Measurements from ENCODE around the gene VARS1. TPM values are rescaled to one million over a fixed set of nuclear protein-coding genes. Genes with fewer than 3 reads are reported as not detected.

The VARS1 gene
- polyA plus RNA-seq, 2 of the 4 experiments (the other 2 are of a cell fraction), result 17.7 to 57.2 TPM

DNA sequence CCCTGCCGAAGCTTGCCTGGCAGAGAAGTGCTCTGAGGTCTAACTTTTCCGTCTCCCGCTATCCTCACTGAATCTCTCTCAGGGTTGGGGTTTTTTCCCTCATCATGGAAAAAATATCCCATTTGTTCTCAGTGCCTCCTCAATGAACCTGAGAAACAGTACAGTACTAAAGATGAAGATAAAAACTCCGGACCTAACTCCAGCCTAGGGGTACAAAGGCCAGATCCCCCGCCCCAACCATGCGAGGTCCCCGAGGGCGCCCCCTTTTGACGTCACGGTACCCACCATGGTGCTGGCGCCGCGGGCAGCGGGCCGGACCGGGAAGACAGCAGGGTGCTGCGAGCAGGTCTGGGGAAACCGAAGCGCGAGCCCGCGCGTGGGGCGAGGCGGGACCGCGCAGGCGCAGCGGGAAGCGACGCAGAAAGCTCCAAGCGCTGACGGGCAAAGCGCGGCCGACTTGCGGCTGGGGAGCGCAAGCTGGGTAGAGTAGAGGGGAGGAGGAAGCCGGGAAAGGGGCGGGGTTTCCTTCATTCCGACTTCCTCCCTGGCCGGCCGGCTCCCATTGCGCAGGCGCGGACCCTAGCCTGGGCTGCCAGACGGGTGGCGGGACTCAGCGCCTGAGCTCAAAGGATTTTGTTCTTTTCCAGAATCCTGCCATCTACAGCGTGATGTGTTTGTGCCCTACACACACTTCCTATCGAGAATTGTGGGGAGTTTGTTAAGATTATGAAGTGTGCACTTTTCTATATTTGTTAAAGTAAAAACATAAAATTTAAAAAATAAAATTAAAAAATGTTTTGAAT is 11.1 kb upstream of the VARS1 start, which contains the start of gene LSM2:
Gene LSM2, minus strand, starts transcription at position 497 of the 803 bp plus-strand sequence. Its CDS starts 209 bp downstream, at position 288.
- CTCF ChIA-PET, result interaction anchor here (0.6 to 4.1 kb wide), 16 partner anchors 9 to 102 kb away, joined by 3 to 27 read pairs (median 3); partner anchors contain the start of genes DDAH2, HSPA1A, HSPA1L and VARS1
- peak within 1 kb of the TSS; percentile 80 for H3K4me2 ChIP-seq
- H3K9me3 ChIP-seq, result no peaks in the 10 kb centered on the region
- peak; percentile 96 to 97 for ATAC-seq
- POLR2A ChIA-PET, result interaction anchor here (0.5 to 2.2 kb wide), 9 partner anchors 8 to 143 kb away, joined by 3 to 54 read pairs (median 5); partner anchors contain the start of genes HSPA1A, HSPA1B, HSPA1L and MPIG6B
- peak within 1 kb of the TSS; percentile 84 to 92 for H3K27ac ChIP-seq
- no peak for FAIRE-seq
- peak within 1 kb of the TSS; percentile 56 for H3K4me3 ChIP-seq
- WGBS (ENCODE audit: missing lambda C conversion rate), result under 1% methylated on average over 27 of the region's 51 CpGs
- H3K4me1 ChIP-seq, result peaks cover 12% of the 10 kb centered on the region
- peak; percentile 89 to 94 for DNase-seq (ENCODE audit: low read depth in 1 of 2, low spot score in 1 of 2)
- TF ChIP-seq EHF (CRISPR knock-in tag; IDR thresholded peaks at IDR 0.05) (no peak), ELK1 (IDR thresholded peaks at IDR 0.05; ENCODE audit: low read depth, low read length) (no peak), MAZ (IDR thresholded peaks at IDR 0.05; ENCODE audit: borderline replicate concordance, low read depth, low read length) (no peak), RFX5 (IDR thresholded peaks at IDR 0.05) (no peak), EHMT2 (IDR thresholded peaks at IDR 0.05; ENCODE audit: low read depth) (no peak), CHD4 (IDR thresholded peaks at IDR 0.05; ENCODE audit: borderline replicate concordance) (no peak), GATA3 (IDR thresholded peaks at IDR 0.05; ENCODE audit: borderline replicate concordance) (no peak), ESRRA (IDR thresholded peaks at IDR 0.05; ENCODE audit: borderline replicate concordance, low read length) (no peak), ATOH8 (CRISPR knock-in tag; IDR thresholded peaks at IDR 0.05; ENCODE audit: low read depth) (no peak), JUN (IDR thresholded peaks at IDR 0.05) (peak in 1 of 2 experiments; percentile 58; a peak in 1 of 5 replicates), ZFP36 (IDR thresholded peaks at IDR 0.05; ENCODE audit: borderline replicate concordance, partially characterized antibody) (no peak), KDM1A (IDR thresholded peaks at IDR 0.05; ENCODE audit: low read depth) (no peak), RARB (CRISPR knock-in tag; IDR thresholded peaks at IDR 0.05) (no peak), MAFK (IDR thresholded peaks at IDR 0.05; ENCODE audit: partially characterized antibody) (no peak), HES2 (IDR thresholded peaks at IDR 0.05) (no peak), CBX8 (IDR thresholded peaks at IDR 0.05) (no peak), PHF8 (IDR thresholded peaks at IDR 0.05; ENCODE audit: borderline replicate concordance, low read depth) (peak; percentile 63; the same call in 1 of the 2 replicates), HEYL (CRISPR knock-in tag; IDR thresholded peaks at IDR 0.05) (no peak), NPAS2 (CRISPR knock-in tag; IDR thresholded peaks at IDR 0.05; ENCODE audit: borderline replicate concordance) (no peak), EP300 (IDR thresholded peaks at IDR 0.05) (no peak), HMGXB4 (CRISPR knock-in tag; IDR thresholded peaks at IDR 0.05; ENCODE audit: borderline replicate concordance) (no peak), RNF2 (IDR thresholded peaks at IDR 0.05; ENCODE audit: borderline replicate concordance, low read depth) (no peak), TFCP2L1 (CRISPR knock-in tag; IDR thresholded peaks at IDR 0.05) (no peak), E2F6 (IDR thresholded peaks at IDR 0.05; ENCODE audit: borderline replicate concordance, low read depth) (peak; percentile 60; the same call in 1 of the 2 replicates), FOXS1 (CRISPR knock-in tag; IDR thresholded peaks at IDR 0.05) (no peak), SMC3 (IDR thresholded peaks at IDR 0.05) (no peak), ZNF302 (CRISPR knock-in tag; IDR thresholded peaks at IDR 0.05) (no peak), NFE2L2 (conservative IDR thresholded peaks at IDR 0.05; ENCODE audit: low read length) (no peak), HDAC2 (IDR thresholded peaks at IDR 0.05) (no peak), POLR2AphosphoS2 (conservative IDR thresholded peaks at IDR 0.05; ENCODE audit: low read length) (no peak), FOSL2 (IDR thresholded peaks at IDR 0.05) (no peak), FOSL2 (CRISPR knock-in tag; IDR thresholded peaks at IDR 0.05) (no peak)
- TF ChIP-seq, protein P1, sequence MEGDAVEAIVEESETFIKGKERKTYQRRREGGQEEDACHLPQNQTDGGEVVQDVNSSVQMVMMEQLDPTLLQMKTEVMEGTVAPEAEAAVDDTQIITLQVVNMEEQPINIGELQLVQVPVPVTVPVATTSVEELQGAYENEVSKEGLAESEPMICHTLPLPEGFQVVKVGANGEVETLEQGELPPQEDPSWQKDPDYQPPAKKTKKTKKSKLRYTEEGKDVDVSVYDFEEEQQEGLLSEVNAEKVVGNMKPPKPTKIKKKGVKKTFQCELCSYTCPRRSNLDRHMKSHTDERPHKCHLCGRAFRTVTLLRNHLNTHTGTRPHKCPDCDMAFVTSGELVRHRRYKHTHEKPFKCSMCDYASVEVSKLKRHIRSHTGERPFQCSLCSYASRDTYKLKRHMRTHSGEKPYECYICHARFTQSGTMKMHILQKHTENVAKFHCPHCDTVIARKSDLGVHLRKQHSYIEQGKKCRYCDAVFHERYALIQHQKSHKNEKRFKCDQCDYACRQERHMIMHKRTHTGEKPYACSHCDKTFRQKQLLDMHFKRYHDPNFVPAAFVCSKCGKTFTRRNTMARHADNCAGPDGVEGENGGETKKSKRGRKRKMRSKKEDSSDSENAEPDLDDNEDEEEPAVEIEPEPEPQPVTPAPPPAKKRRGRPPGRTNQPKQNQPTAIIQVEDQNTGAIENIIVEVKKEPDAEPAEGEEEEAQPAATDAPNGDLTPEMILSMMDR (IDR thresholded peaks at IDR 0.05), result peak; percentile 31
- TF ChIP-seq, protein P2, sequence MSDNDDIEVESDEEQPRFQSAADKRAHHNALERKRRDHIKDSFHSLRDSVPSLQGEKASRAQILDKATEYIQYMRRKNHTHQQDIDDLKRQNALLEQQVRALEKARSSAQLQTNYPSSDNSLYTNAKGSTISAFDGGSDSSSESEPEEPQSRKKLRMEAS (IDR thresholded peaks at IDR 0.05), result peak; percentile 68

Measured in A549 (cell line).